GM12878 (cell line): Measurements from ENCODE around the gene WDR19. TPM values are rescaled to one million over a fixed set of nuclear protein-coding genes. Genes with fewer than 3 reads are reported as not detected.

Experiments used
- ATF7 ChIP-seq: fragments of 450-650 bp; IDR thresholded peaks from 2 replicates; pipeline ENCODE4 v1.6.1; 2016; ENCODE audit warnings: low read depth, mild to moderate bottlenecking
- EZH2 ChIP-seq: IDR thresholded peaks from 2 replicates; pipeline ENCODE4 v1.6.1; 2012; ENCODE audit warnings: low read depth, mild to moderate bottlenecking, control low read depth, inconsistent platforms, low read length, borderline replicate concordance; ENCODE audit not compliant: control insufficient read depth
- GATAD2B ChIP-seq: fragments of 450-650 bp; conservative IDR thresholded peaks from 2 replicates; pipeline ENCODE4 v1.6.1; 2017; ENCODE audit warnings: low read depth, mild to moderate bottlenecking, moderate library complexity
- KAT2A ChIP-seq: conservative IDR thresholded peaks from 2 replicates; pipeline ENCODE4 v1.6.1; 2011; ENCODE audit warnings: low read depth, low read length; ENCODE audit not compliant: control insufficient read depth
- SIN3A ChIP-seq: IDR thresholded peaks from 2 replicates; pipeline ENCODE4 v1.6.1; 2012; ENCODE audit warnings: low read depth, low read length, improper control_type of control experiment
- SPI1 ChIP-seq: IDR thresholded peaks from 2 replicates; pipeline ENCODE4 v1.6.1; 2011; ENCODE audit warnings: low read depth, mild to moderate bottlenecking, low read length, moderate library complexity, borderline replicate concordance; ENCODE audit not compliant: insufficient read depth
- polyA plus RNA-seq, 11 experiments: library from polyadenylated mRNA; depleted of rRNA in 4 of 11; unstranded in 6 of 11; stranded (reverse) in 5 of 11; fragments of >200 nt; fragmentation: Nextera tagmentation in 4 of 11; fragmentation: Illumina TruSeq in 1 of 11; extraction: Ambion mirVana in 4 of 11; extraction: Trizol in 1 of 11; gene quantifications; 1 replicate in 1 of 11; 2 replicates in 10 of 11; pipeline versions ENCODE4 v1.2.1 to v1.2.3, GENCODE V29; 2011 to 2016; ENCODE audit warnings: inconsistent platforms in 2 of 11, missing spikeins in 2 of 11, low read depth in 1 of 11
- total RNA-seq, 4 experiments: library from RNA; depleted of rRNA in 3 of 4; stranded (reverse); fragments of >200 nt in 3 of 4; fragmentation: Illumina TruSeq in 1 of 4; extraction: Trizol in 1 of 4; gene quantifications; 2 replicates each; pipeline versions ENCODE4 v1.2.1 to v1.2.3, GENCODE V29; 2013 to 2021
- TF ChIP-seq, protein P1 (sequence below): fragments of 450-650 bp; IDR thresholded peaks from 2 replicates; pipeline ENCODE4 v1.6.1; 2016; ENCODE audit warnings: mild to moderate bottlenecking, moderate library complexity, borderline replicate concordance
- TF ChIP-seq, protein P2 (sequence below): fragments of 450-650 bp; formaldehyde crosslinking; IDR thresholded peaks from 2 replicates; pipeline ENCODE4 v1.4.0; 2022; ENCODE audit warnings: mild to moderate bottlenecking, moderate library complexity

The WDR19 gene
- total and polyA plus RNA-seq, 10 of the 15 experiments (the other 5 are each of a cell fraction or from before 2014, with no cell fraction given) = 3.5 to 15.4 (median 7.3) TPM

DNA sequence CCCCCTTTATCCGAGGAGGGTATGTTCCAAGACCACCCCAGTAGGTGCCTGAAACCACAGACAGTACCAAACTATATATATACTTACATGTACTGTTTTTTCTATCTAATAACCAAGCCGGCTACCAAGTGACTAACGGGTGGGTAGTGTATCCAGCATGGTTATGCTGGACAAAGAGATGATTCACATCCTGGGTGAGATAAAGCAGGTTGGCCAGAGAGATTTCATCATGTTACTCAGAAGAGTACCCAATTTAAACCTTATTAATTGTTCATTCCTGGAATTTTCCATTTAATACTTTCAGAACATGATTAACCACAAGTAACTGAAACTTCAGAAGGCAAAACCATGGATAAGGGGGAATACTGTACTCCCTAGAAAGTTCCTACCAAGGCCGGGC, 137.3 kb downstream of the WDR19 start (continued):
- no peak for TF ChIP-seq EZH2
- TF ChIP-seq SPI1 = no peak
- TF ChIP-seq, protein P1, sequence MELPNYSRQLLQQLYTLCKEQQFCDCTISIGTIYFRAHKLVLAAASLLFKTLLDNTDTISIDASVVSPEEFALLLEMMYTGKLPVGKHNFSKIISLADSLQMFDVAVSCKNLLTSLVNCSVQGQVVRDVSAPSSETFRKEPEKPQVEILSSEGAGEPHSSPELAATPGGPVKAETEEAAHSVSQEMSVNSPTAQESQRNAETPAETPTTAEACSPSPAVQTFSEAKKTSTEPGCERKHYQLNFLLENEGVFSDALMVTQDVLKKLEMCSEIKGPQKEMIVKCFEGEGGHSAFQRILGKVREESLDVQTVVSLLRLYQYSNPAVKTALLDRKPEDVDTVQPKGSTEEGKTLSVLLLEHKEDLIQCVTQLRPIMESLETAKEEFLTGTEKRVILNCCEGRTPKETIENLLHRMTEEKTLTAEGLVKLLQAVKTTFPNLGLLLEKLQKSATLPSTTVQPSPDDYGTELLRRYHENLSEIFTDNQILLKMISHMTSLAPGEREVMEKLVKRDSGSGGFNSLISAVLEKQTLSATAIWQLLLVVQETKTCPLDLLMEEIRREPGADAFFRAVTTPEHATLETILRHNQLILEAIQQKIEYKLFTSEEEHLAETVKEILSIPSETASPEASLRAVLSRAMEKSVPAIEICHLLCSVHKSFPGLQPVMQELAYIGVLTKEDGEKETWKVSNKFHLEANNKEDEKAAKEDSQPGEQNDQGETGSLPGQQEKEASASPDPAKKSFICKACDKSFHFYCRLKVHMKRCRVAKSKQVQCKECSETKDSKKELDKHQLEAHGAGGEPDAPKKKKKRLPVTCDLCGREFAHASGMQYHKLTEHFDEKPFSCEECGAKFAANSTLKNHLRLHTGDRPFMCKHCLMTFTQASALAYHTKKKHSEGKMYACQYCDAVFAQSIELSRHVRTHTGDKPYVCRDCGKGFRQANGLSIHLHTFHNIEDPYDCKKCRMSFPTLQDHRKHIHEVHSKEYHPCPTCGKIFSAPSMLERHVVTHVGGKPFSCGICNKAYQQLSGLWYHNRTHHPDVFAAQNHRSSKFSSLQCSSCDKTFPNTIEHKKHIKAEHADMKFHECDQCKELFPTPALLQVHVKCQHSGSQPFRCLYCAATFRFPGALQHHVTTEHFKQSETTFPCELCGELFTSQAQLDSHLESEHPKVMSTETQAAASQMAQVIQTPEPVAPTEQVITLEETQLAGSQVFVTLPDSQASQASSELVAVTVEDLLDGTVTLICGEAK = no peak
- no peak for TF ChIP-seq KAT2A
- TF ChIP-seq, protein P2, sequence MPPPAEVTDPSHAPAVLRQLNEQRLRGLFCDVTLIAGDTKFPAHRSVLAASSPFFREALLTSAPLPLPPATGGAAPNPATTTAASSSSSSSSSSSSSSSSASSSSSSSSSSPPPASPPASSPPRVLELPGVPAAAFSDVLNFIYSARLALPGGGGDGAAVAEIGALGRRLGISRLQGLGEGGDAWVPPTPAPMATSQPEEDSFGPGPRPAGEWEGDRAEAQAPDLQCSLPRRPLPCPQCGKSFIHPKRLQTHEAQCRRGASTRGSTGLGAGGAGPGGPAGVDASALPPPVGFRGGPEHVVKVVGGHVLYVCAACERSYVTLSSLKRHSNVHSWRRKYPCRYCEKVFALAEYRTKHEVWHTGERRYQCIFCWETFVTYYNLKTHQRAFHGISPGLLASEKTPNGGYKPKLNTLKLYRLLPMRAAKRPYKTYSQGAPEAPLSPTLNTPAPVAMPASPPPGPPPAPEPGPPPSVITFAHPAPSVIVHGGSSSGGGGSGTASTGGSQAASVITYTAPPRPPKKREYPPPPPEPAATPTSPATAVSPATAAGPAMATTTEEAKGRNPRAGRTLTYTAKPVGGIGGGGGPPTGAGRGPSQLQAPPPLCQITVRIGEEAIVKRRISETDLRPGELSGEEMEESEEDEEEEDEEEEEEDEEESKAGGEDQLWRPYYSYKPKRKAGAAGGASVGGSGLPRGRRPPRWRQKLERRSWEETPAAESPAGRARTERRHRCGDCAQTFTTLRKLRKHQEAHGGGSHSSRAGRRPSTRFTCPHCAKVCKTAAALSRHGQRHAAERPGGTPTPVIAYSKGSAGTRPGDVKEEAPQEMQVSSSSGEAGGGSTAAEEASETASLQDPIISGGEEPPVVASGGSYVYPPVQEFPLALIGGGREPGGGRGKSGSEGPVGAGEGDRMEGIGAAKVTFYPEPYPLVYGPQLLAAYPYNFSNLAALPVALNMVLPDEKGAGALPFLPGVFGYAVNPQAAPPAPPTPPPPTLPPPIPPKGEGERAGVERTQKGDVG (CRISPR knock-in tag) = no peak
- no peak for TF ChIP-seq ATF7
- no peak for TF ChIP-seq GATAD2B
- TF ChIP-seq SIN3A = no peak
